DMS79 (cell line): Measurements from ENCODE around the gene CCAR1.
"Not testable (repeated sequence)": the region's sequence is repeated elsewhere in the genome, so short reads cannot be mapped to it uniquely, and the experiment has no call there.

Experiments used
- DNase-seq: peaks from one replicate; lab custom pipeline; 2025; lab: John Stamatoyannopoulos, UW

CCAR1 gene

GRCh38 chr10:68828833-68829232 lies 107.8 kb downstream of the CCAR1 start:
- DNase-seq, result no peak

- DNase-seq, result no peak
Observed at GRCh38 chr10:68829521-68829920, 108.5 kb downstream of the CCAR1 start.

GRCh38 chr10:68829952-68830351 lies 108.9 kb downstream of the CCAR1 start:
- DNase-seq, result no peak

- DNase-seq, result no peak
Observed at GRCh38 chr10:68831961-68832455, 111.0 kb downstream of the CCAR1 start.

GRCh38 chr10:68832601-68833000 lies 111.6 kb downstream of the CCAR1 start:
- no peak for DNase-seq

- DNase-seq, result no peak
Observed at GRCh38 chr10:68837626-68838322, 116.7 kb downstream of the CCAR1 start.

GRCh38 chr10:68840650-68841049 lies 119.6 kb downstream of the CCAR1 start:
- DNase-seq, result not testable (repeated sequence)
